Measurements from ENCODE around the gene F10. TPM values are rescaled to one million over a fixed set of nuclear protein-coding genes. Genes with fewer than 3 reads are reported as not detected.

The F10 gene
- total RNA-seq, 1 donor from 2014 or later: 12.3 TPM

DNA sequence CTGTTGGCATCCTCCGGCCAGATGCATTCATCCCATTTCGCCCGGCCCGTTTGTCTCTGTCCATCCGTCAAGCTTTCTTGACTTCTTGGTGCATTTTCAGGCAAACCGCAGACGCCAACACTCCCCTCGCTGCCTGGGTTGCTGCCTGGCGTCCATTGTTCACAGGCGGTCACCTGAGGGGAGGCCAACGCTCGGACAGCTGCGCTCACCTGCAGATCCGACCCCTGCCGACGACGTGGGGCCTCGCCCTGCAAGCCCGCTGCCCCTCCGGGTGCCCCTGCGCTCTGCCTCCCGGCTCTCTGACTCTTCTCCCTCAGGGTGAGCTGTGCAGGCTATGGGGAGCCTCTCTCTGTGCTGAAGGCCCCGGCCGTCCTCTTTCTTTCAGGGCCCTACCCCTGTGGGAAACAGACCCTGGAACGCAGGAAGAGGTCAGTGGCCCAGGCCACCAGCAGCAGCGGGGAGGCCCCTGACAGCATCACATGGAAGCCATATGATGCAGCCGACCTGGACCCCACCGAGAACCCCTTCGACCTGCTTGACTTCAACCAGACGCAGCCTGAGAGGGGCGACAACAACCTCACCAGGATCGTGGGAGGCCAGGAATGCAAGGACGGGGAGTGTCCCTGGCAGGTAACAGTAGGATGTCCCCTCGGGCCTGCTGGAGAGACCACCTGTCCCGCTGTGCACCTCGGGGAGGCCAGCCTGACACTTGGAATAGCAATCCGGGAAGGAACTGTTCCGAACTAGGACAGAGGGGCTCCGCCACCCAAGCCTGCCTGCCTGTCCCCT, 21.1 kb downstream of the F10 start:
- Mint-ChIP-seq H3K4me3 (no peak overlapping the region), H3K36me3 (no peaks in the 10 kb centered on the region), H3K9me3 (no peaks in the 10 kb centered on the region), H3K27ac (no peak overlapping the region), H3K27me3 (ENCODE audit: low read depth) (peaks cover 11% of the 10 kb centered on the region), H3K4me1 (no peaks in the 10 kb centered on the region)
- DNase-seq (ENCODE audit: low spot score in 2 of 2, unreplicated experiment in 2 of 2): no peak
- TF ChIP-seq, protein P1, sequence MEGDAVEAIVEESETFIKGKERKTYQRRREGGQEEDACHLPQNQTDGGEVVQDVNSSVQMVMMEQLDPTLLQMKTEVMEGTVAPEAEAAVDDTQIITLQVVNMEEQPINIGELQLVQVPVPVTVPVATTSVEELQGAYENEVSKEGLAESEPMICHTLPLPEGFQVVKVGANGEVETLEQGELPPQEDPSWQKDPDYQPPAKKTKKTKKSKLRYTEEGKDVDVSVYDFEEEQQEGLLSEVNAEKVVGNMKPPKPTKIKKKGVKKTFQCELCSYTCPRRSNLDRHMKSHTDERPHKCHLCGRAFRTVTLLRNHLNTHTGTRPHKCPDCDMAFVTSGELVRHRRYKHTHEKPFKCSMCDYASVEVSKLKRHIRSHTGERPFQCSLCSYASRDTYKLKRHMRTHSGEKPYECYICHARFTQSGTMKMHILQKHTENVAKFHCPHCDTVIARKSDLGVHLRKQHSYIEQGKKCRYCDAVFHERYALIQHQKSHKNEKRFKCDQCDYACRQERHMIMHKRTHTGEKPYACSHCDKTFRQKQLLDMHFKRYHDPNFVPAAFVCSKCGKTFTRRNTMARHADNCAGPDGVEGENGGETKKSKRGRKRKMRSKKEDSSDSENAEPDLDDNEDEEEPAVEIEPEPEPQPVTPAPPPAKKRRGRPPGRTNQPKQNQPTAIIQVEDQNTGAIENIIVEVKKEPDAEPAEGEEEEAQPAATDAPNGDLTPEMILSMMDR (IDR thresholded peaks at IDR 0.05; ENCODE audit: unreplicated experiment): no peak

DNA sequence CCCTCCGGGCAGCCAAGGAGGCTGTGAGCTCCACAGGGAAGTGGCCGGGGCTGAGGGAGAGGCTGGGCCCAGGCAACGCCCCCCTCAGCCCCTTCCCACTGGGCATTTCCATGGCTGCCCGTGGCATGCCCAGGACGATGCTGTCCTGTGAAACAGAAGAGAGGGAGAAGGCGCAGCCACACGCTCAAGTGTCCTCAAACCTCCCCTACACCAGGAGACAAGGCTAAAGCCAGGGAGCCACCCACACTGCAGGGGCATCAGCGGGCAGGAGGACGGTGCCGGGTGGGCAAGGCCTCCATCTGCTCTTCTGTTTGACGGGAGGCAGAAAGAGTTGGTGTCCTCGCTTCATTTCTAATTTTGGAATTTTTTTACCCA, 21.6 kb downstream of the F10 start:
- no peak for DNase-seq (ENCODE audit: low spot score in 2 of 2, unreplicated experiment in 2 of 2)
- Mint-ChIP-seq H3K4me3 (no peak overlapping the region), H3K9me3 (no peaks in the 10 kb centered on the region), H3K27ac (no peak overlapping the region), H3K4me1 (no peaks in the 10 kb centered on the region), H3K36me3 (no peaks in the 10 kb centered on the region), H3K27me3 (ENCODE audit: low read depth) (peaks cover 13% of the 10 kb centered on the region)
- TF ChIP-seq, protein P1 (IDR thresholded peaks at IDR 0.05; ENCODE audit: unreplicated experiment): no peak

DNA sequence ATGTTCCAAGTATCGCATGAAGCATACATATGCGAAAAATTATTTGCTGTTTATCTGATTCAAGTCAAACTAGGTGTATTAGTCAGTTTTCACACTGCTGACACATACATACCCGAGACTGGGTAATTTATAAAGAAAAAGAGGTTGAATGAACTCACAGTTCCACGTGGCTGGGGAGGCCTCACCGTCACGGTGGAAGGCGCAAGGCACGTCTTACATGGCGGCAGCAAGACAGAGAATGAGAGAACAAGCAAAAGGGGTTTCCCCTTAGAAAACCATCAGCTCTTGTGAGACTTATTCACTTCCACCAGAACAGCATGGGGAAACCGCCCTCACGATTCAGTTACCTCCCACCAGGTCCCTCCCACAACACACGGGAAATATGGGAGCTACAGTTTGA, 22.9 kb downstream of the F10 start:
- H3K4me3 Mint-ChIP-seq: no peak overlapping the region
- no peak overlapping the region for H3K27ac Mint-ChIP-seq
- DNase-seq (ENCODE audit: low spot score in 2 of 2, unreplicated experiment in 2 of 2): no peak
- peaks cover 16% of the 10 kb centered on the region for H3K27me3 Mint-ChIP-seq (ENCODE audit: low read depth)
- no peaks in the 10 kb centered on the region for H3K9me3 Mint-ChIP-seq
- TF ChIP-seq, protein P1 (IDR thresholded peaks at IDR 0.05; ENCODE audit: unreplicated experiment): no peak
- H3K36me3 Mint-ChIP-seq: no peaks in the 10 kb centered on the region
- H3K4me1 Mint-ChIP-seq: no peaks in the 10 kb centered on the region

DNA sequence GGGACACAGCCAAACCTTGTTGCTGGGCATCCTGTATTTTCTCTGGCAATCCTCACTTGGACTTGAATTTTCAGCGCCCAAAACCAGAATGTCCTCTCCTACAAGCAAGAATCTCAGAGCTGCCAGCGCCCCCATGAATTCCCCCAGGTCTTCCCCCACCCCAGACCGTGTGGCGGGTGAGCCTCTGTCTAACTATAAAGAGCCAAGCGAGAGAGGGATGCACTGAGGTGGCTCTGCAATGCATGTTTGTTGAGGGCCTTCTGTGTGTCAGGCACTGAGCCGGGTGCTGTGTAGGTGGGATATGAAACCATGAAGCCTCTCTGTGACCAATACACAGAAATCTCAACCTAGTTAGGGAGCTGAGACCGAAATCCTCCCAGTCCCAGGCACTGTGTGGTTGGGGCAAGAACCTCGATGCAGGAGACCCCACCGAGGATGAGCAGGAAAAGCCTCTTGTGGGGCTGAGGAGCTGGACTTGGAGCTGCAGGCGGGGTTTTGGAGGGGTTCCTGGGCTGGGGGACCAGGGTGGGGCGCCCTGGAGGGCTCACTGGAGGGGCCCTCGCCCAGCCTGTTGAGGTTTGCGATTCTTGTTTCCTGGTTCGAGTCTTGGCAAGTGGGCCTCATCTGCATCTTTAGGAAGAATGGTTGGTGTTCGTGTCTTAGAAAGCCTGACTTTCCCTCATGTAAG, 23.5 kb downstream of the F10 start:
- peaks cover under 1% of the 10 kb centered on the region for H3K4me1 Mint-ChIP-seq
- H3K27ac Mint-ChIP-seq: no peak overlapping the region
- DNase-seq (ENCODE audit: low spot score in 2 of 2, unreplicated experiment in 2 of 2): no peak
- no peaks in the 10 kb centered on the region for H3K36me3 Mint-ChIP-seq
- TF ChIP-seq, protein P1 (IDR thresholded peaks at IDR 0.05; ENCODE audit: unreplicated experiment): no peak
- peaks cover 17% of the 10 kb centered on the region for H3K27me3 Mint-ChIP-seq (ENCODE audit: low read depth)
- no peaks in the 10 kb centered on the region for H3K9me3 Mint-ChIP-seq
- H3K4me3 Mint-ChIP-seq: no peak overlapping the region

DNA sequence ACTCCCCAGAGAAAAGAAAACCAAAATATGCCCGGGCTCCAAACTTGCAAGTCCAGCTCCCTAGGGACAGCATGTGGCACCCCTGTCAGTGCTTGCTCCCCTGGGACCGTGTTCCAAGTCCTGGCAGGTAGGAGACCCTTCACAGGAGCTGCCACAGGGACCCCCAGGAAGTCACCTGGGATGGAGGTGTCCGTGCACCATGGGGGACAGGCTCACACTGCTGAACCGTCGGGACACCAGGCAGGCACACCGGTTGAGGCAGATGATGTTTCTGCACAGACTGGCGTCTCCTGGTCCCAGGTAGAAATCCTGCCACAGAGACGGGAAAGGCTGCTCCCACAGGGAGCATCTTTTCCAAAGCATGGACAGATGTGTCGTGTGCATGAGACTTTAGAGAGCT, 24.2 kb downstream of the F10 start:
- no peak overlapping the region for H3K27ac Mint-ChIP-seq
- no peaks in the 10 kb centered on the region for H3K36me3 Mint-ChIP-seq
- H3K4me1 Mint-ChIP-seq: peaks cover 2% of the 10 kb centered on the region
- TF ChIP-seq, protein P1 (IDR thresholded peaks at IDR 0.05; ENCODE audit: unreplicated experiment): no peak
- H3K27me3 Mint-ChIP-seq (ENCODE audit: low read depth): peaks cover 22% of the 10 kb centered on the region
- no peak for DNase-seq (ENCODE audit: low spot score in 2 of 2, unreplicated experiment in 2 of 2)
- H3K4me3 Mint-ChIP-seq: no peak overlapping the region
- no peaks in the 10 kb centered on the region for H3K9me3 Mint-ChIP-seq

Data from mesothelial cell of epicardium (in vitro differentiated cells).